Naive thymus-derived CD8-positive, alpha-beta T cell (primary cell): ENCODE results near the gene UBLCP1. TPM values are rescaled to one million over a fixed set of nuclear protein-coding genes. Genes with fewer than 3 reads are reported as not detected.
"Not testable (repeated sequence)": the region's sequence is repeated elsewhere in the genome, so short reads cannot be mapped to it uniquely, and the experiment has no call there.

Experiments
- ATAC-seq, 2 donors: fragments of 150-1000 bp; cut with Tn5 transposase in 1 of 2; sonication (Bioruptor Pico), chemical (Tn5 transposase) in 1 of 2; 1 replicate in 1 of 2; 2 replicates in 1 of 2; pipeline ENCODE4 v1.10.0; 2021; ENCODE audit warnings: mild to moderate bottlenecking in 2 of 2, moderate library complexity in 2 of 2
- POLR2A ChIA-PET: fragments of 350-600 bp; sonication (Branson Sonifier 250); formaldehyde crosslinking; loops from one replicate; lab custom pipeline; 2021; ENCODE audit warnings: antibody characterized with exemption; lab: Charles Lee
- DNase-seq, 10 donors: peaks; one replicate each; pipeline versions ENCODE4 v3.0.0 to v3.0.0-alpha.2; 2020 to 2022
- H3K27ac Mint-ChIP-seq, 10 donors: one replicate each; pipeline ENCODE4 v1.8.0; 2020 to 2022; ENCODE audit warnings: mild to moderate bottlenecking in 10 of 10, mixed read lengths in 10 of 10, moderate library complexity in 4 of 10, inconsistent platforms in 1 of 10
- H3K27me3 Mint-ChIP-seq, 5 donors: one replicate each; pipeline ENCODE4 v1.8.0; 2021 to 2022; ENCODE audit warnings: mixed read lengths in 5 of 5
- H3K36me3 Mint-ChIP-seq, 3 donors: one replicate each; pipeline ENCODE4 v1.8.0; 2020 to 2022; ENCODE audit warnings: mixed read lengths in 3 of 3, mild to moderate bottlenecking in 2 of 3, inconsistent platforms in 1 of 3
- H3K4me1 Mint-ChIP-seq, 4 donors: one replicate each; pipeline ENCODE4 v1.8.0; 2021 to 2022; ENCODE audit warnings: mixed read lengths in 4 of 4
- H3K4me3 Mint-ChIP-seq, 10 donors: one replicate each; pipeline ENCODE4 v1.8.0; 2020 to 2022; ENCODE audit warnings: mild to moderate bottlenecking in 10 of 10, mixed read lengths in 10 of 10, moderate library complexity in 6 of 10, inconsistent platforms in 1 of 10
- H3K9me3 Mint-ChIP-seq, 9 donors: one replicate each; pipeline ENCODE4 v1.8.0; 2020 to 2022; ENCODE audit warnings: mixed read lengths in 9 of 9, mild to moderate bottlenecking in 3 of 9, inconsistent platforms in 1 of 9, moderate library complexity in 1 of 9
- polyA plus RNA-seq, 3 donors: library from polyadenylated mRNA; unstranded; fragments of 300-500 nt; fragmentation: Illumina TruSeq; gene quantifications; one replicate each; pipeline ENCODE4 v1.2.3, GENCODE V29; 2021
- total RNA-seq, 8 experiments: library from RNA in 2 of 8; stranded (reverse) in 2 of 8; gene quantifications; one replicate each; pipeline ENCODE4 v1.2.3 and lab custom pipeline; 2021 to 2026

The UBLCP1 gene
- total and polyA plus RNA-seq, 5 experiments from 2014 or later = 37.8 to 68.4 (median 60.7) TPM

DNA sequence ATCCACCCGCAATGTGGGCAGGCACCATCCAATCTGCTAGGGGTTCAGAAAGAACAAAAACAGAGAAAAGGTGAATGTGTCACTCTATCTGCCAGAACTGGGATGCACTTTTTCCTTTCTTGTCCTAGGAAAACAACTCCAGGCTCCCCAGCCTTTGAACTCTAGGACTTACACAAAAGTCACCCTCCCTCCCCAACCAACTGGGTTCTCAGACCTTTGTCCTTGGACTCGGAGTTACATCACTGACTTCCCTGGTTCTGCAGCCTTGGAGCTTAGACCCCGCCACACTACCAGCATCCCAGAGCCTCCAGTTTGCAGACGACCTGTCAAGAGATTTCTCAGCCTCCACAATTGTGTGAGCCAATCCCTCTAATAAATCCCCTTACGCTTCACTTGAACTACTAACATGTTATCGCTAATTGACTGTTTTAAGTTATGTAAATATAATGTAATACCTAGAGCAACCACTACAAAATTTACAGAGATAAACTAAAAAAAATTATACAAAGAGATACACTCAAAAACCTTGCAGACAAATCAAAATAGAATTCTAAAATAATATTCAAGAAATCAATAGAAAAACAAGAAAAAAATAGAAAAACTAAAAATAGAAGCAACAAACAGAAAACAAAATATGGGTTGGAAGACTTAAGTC is 5.3 kb upstream of the UBLCP1 start:
- POLR2A ChIA-PET = no interaction called here
- no peak overlapping the region for H3K27ac Mint-ChIP-seq

GRCh38 chr5:159258361-159258760 is 4.7 kb upstream of the UBLCP1 start:
- POLR2A ChIA-PET = no interaction called here
- Mint-ChIP-seq H3K9me3 (no peaks in the 10 kb centered on the region), H3K27ac (no peak overlapping the region), H3K36me3 (peaks cover 0 to 1% (median 0%) of the 10 kb centered on the region in 3 donors), H3K4me1 (peaks cover 11 to 24% (median 17%) of the 10 kb centered on the region in 4 donors), H3K4me3 (no peak overlapping the region), H3K27me3 (peaks cover 0 to 12% (median 0%) of the 10 kb centered on the region in 5 donors)
- ATAC-seq (no peak), DNase-seq (no peak)

More for the DNA sequence above, 5.3 kb upstream of the UBLCP1 start:
- Mint-ChIP-seq H3K27me3 (peaks cover 0 to 12% (median 0%) of the 10 kb centered on the region in 5 donors), H3K4me1 (peaks cover 9 to 19% (median 14%) of the 10 kb centered on the region in 4 donors), H3K4me3 (no peak overlapping the region), H3K9me3 (no peaks in the 10 kb centered on the region), H3K36me3 (no peaks in the 10 kb centered on the region)
- ATAC-seq (no peak), DNase-seq (no peak)

DNA sequence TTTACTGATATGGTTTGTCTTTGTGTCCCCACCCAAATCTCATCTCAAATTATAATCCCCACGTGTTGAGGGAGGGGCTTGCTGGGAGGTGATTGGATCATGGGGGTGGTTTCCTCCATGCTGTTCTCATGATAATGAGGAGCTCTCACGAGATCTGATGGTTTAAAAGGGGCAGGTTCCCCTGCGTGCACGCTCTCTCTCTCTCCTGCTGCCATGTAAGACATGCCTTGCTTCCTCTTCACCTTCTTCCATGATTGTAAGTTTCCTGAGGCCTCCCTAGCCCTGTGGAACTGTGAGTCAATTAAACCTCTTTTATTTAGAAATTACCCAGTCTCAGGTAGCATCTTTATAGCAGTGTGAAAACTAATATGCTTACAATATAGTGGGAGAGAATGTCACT is 2.9 kb upstream of the UBLCP1 start:
- H3K27me3 Mint-ChIP-seq, H3K9me3 Mint-ChIP-seq, H3K36me3 Mint-ChIP-seq, ATAC-seq, DNase-seq, POLR2A ChIA-PET: not testable (repeated sequence)
- Mint-ChIP-seq H3K27ac (peak overlapping the region in 5 of 10 donors; percentile 49 to 91 (median 77)), H3K4me1 (peaks cover 19 to 37% (median 33%) of the 10 kb centered on the region in 4 donors), H3K4me3 (peak overlapping the region in 1 of 10 donors; percentile 38)

- peaks cover 0 to 5% (median 0%) of the 10 kb centered on the region in 9 donors for H3K9me3 Mint-ChIP-seq
- DNase-seq (peak in 1 of 10 donors; percentile 7), ATAC-seq (peak; percentile 20 to 31)
- H3K27me3 Mint-ChIP-seq = peaks cover 0 to 2% (median 0%) of the 10 kb centered on the region in 5 donors
- peak overlapping the region; percentile 96 to 100 (median 98) for H3K27ac Mint-ChIP-seq
- H3K36me3 Mint-ChIP-seq = peaks cover 0 to 23% (median 14%) of the 10 kb centered on the region in 3 donors
- peaks cover 21 to 49% (median 44%) of the 10 kb centered on the region in 4 donors for H3K4me1 Mint-ChIP-seq
- peak overlapping the region; percentile 89 to 99 (median 99) for H3K4me3 Mint-ChIP-seq
- POLR2A ChIA-PET = interaction anchor here (0.6 to 2.3 kb wide), 5 partner anchors 12 to 105 kb away, joined by 3 to 18 read pairs (median 3); no protein-coding TSS in a partner anchor
Measured at GRCh38 chr5:159262472-159262858, 625 bp upstream of the UBLCP1 start.

DNA sequence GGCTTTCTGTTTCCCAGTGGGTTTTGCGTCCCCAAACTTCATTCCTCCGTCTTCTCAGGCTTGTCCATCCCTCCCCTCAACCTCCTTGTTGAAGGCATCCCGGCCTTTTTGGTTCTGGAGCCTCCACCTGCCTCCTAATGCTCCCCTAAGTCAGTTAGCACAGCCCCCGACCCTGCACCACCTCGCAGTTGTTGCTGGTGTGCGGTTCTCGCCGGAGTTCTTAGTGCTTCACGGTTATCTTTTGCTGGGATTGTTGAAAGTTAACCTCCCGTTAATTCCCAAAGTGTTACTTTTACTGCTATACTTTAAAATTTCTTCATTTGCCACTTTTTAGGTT is 447 bp downstream of the UBLCP1 start:
- Mint-ChIP-seq H3K4me3 (peak overlapping the region; percentile 89 to 99 (median 99)), H3K4me1 (peaks cover 25 to 57% (median 54%) of the 10 kb centered on the region in 4 donors), H3K36me3 (peaks cover 0 to 23% (median 18%) of the 10 kb centered on the region in 3 donors), H3K27me3 (peaks cover 0 to 2% (median 0%) of the 10 kb centered on the region in 5 donors), H3K9me3 (peaks cover 0 to 8% (median 0%) of the 10 kb centered on the region in 9 donors), H3K27ac (peak overlapping the region; percentile 96 to 100 (median 98))
- peak; percentile 37 to 41 for ATAC-seq
- POLR2A ChIA-PET = interaction anchor here (1.3 kb wide), 1 partner anchor 55 kb away, joined by 11 read pairs; no protein-coding TSS in a partner anchor
- peak in 2 of 10 donors; percentile 26 to 62 for DNase-seq

- Mint-ChIP-seq H3K27ac (peak overlapping the region in 3 of 10 donors; percentile 26 to 82 (median 53)), H3K36me3 (peaks cover 0 to 44% (median 23%) of the 10 kb centered on the region in 3 donors), H3K4me1 (peaks cover 23 to 64% (median 50%) of the 10 kb centered on the region in 4 donors)
- H3K4me3 Mint-ChIP-seq, H3K9me3 Mint-ChIP-seq, ATAC-seq, H3K27me3 Mint-ChIP-seq, DNase-seq: not testable (repeated sequence)
- POLR2A ChIA-PET = interaction anchor here (0.7 to 1.2 kb wide), 2 partner anchors 11 to 59 kb away, joined by 3 read pairs; no protein-coding TSS in a partner anchor
Measured at GRCh38 chr5:159266764-159267163, 3.7 kb downstream of the UBLCP1 start.

GRCh38 chr5:159269723-159270122 is 6.6 kb downstream of the UBLCP1 start:
- Mint-ChIP-seq H3K4me3 (no peak overlapping the region), H3K9me3 (peaks cover 0 to 8% (median 0%) of the 10 kb centered on the region in 9 donors), H3K27ac (peak overlapping the region in 2 of 10 donors; percentile 5 to 10), H3K36me3 (peaks cover 0 to 67% (median 26%) of the 10 kb centered on the region in 3 donors), H3K4me1 (peaks cover 9 to 47% (median 26%) of the 10 kb centered on the region in 4 donors), H3K27me3 (no peaks in the 10 kb centered on the region)
- DNase-seq (no peak), ATAC-seq (no peak)
- POLR2A ChIA-PET = no interaction called here

DNA sequence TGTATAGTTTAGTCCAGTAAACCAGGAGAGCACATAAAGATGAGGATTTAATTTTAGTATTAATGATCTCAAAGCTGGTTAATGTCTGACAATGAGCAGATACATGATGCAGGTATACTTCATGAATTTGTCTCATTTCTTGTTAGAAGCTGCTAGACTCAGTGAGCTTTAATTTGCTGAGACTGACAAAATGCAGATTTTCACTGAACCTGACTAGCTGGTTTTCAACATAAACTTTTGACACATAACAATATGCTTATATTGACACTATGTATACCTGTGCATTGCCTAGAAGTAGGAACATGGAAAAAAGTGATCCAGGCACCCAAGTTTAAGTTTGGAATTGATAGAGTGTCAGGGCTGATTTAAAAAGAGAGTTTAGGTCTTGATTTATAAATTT is 10.8 kb downstream of the UBLCP1 start:
- ATAC-seq (no peak), DNase-seq (no peak)
- POLR2A ChIA-PET = no interaction called here
- no peaks in the 10 kb centered on the region for H3K27me3 Mint-ChIP-seq
- peak overlapping the region in 2 of 10 donors; percentile 13 to 18 for H3K27ac Mint-ChIP-seq
- peaks cover 0 to 77% (median 14%) of the 10 kb centered on the region in 3 donors for H3K36me3 Mint-ChIP-seq
- no peaks in the 10 kb centered on the region for H3K9me3 Mint-ChIP-seq
- no peak overlapping the region for H3K4me3 Mint-ChIP-seq
- peaks cover 2 to 32% (median 12%) of the 10 kb centered on the region in 4 donors for H3K4me1 Mint-ChIP-seq

DNA sequence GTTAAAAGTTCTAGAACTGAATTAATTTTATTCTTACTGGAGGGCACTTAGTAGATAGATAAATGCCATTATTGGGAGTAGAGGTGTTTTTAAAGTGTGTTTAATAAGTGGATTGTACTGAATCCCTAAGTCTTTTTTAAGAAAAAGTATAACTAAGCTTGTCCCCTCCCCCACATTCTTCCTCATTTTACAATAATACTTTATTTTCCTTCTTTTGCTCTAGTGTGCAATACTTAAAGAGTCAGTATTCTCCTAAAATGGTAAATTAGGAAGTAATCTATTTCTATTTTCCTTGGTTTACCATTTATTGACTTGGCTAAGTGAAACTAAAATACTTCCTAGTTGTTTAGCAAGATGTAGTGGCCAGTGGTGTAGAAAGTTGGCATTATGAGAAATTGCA is 11.6 kb downstream of the UBLCP1 start:
- DNase-seq (no peak), ATAC-seq (no peak)
- peaks cover 1 to 26% (median 14%) of the 10 kb centered on the region in 4 donors for H3K4me1 Mint-ChIP-seq
- no peaks in the 10 kb centered on the region for H3K9me3 Mint-ChIP-seq
- peak overlapping the region in 1 of 10 donors; percentile 57 for H3K27ac Mint-ChIP-seq
- POLR2A ChIA-PET = interaction anchor here (1.0 kb wide), 1 partner anchor 13 kb away, joined by 3 read pairs; no protein-coding TSS in a partner anchor
- H3K4me3 Mint-ChIP-seq = no peak overlapping the region
- H3K27me3 Mint-ChIP-seq = no peaks in the 10 kb centered on the region
- H3K36me3 Mint-ChIP-seq = peaks cover 0 to 78% (median 19%) of the 10 kb centered on the region in 3 donors

GRCh38 chr5:159286420-159287035 is 23.4 kb downstream of the UBLCP1 start:
- ATAC-seq (peak in 1 of 2 donors; percentile 45), DNase-seq (peak in 5 of 10 donors; percentile 9 to 41 (median 27))
- Mint-ChIP-seq H3K9me3 (no peaks in the 10 kb centered on the region), H3K36me3 (peaks cover 0 to 35% (median 2%) of the 10 kb centered on the region in 3 donors), H3K4me1 (peaks cover 0 to under 1% (median 0%) of the 10 kb centered on the region in 4 donors), H3K27ac (no peak overlapping the region), H3K4me3 (no peak overlapping the region), H3K27me3 (no peaks in the 10 kb centered on the region)
- POLR2A ChIA-PET = no interaction called here

DNA sequence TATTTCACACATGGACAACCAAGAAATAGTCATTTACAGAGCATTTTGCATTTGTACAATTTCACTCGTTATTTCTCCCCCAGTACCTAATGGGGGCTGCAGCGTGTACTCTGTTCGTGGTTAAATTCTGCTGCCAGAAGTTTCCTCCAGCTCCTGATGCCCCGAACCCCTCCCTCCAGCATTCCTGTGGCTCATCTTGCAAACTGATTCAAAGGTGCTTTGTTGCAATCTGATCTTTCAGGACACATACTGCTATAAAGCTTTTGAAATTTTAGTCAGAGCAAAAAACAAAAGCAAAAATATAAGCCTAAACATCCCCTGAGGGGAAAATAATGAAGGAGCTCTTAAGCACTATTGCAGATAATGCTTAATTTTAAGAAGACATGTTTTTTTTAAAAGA is 27.7 kb downstream of the UBLCP1 start:
- no peaks in the 10 kb centered on the region for H3K27me3 Mint-ChIP-seq
- POLR2A ChIA-PET = no interaction called here
- no peak overlapping the region for H3K4me3 Mint-ChIP-seq
- no peaks in the 10 kb centered on the region for H3K9me3 Mint-ChIP-seq
- H3K36me3 Mint-ChIP-seq = peaks cover 0 to 4% (median 2%) of the 10 kb centered on the region in 3 donors
- H3K4me1 Mint-ChIP-seq = peaks cover 0 to 3% (median 0%) of the 10 kb centered on the region in 4 donors
- H3K27ac Mint-ChIP-seq = no peak overlapping the region
- DNase-seq (no peak), ATAC-seq (no peak)

DNA sequence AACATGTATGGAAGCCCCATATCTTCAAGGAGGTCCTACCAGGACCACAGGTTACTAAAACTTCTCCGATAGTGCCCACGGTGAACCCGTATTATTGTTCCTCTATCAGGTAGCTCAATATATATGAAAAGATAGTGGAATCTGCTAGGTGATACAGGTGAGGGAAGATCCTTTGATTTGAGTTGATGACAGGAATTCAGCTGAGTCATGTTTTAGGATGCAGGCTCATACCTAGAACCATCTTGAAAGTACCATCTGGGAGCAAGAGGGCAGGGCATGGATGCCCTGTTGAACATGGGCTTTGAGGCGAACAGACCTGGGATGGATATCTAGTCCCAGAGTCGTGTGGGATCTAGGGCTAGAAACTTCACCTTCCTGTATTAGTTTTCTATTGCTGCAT is 31.8 kb downstream of the UBLCP1 start:
- POLR2A ChIA-PET = interaction anchor here (0.6 kb wide), 1 partner anchor 1522 kb away, joined by 3 read pairs; no protein-coding TSS in a partner anchor
- peaks cover 0 to 36% (median 22%) of the 10 kb centered on the region in 9 donors for H3K9me3 Mint-ChIP-seq
- no peak overlapping the region for H3K4me3 Mint-ChIP-seq
- peaks cover 0 to 3% (median 0%) of the 10 kb centered on the region in 4 donors for H3K4me1 Mint-ChIP-seq
- ATAC-seq (no peak), DNase-seq (no peak)
- peaks cover 0 to 32% (median 15%) of the 10 kb centered on the region in 3 donors for H3K36me3 Mint-ChIP-seq
- H3K27ac Mint-ChIP-seq = no peak overlapping the region
- peaks cover 0 to 6% (median 0%) of the 10 kb centered on the region in 5 donors for H3K27me3 Mint-ChIP-seq
